Lower lobe of right lung (tissue), 2 donors: ENCODE data around the gene NR1D2. TPM values are rescaled to one million over a fixed set of nuclear protein-coding genes. Genes with fewer than 3 reads are reported as not detected.

Source experiments
- ATAC-seq, 2 donors: fragments of 200-7000 bp; cut with Tn5 transposase; one replicate each; pipeline ENCODE4 v1.9.1; 2020 to 2022; ENCODE audit warnings: mild to moderate bottlenecking in 2 of 2, moderate library complexity in 2 of 2
- DNase-seq: peaks from one replicate; pipeline ENCODE4 v3.0.0-alpha.2; 2020
- H3K27ac ChIP-seq: fragments of 200-600 bp; one replicate; pipeline ENCODE4 v1.8.0; 2022
- H3K27me3 ChIP-seq: fragments of 200-600 bp; one replicate; pipeline ENCODE4 v1.8.0; 2022; ENCODE audit warnings: low read depth
- H3K36me3 ChIP-seq: fragments of 200-600 bp; one replicate; pipeline ENCODE4 v1.8.0; 2022; ENCODE audit warnings: mild to moderate bottlenecking
- H3K4me1 ChIP-seq: fragments of 200-600 bp; one replicate; pipeline ENCODE4 v1.8.0; 2022
- H3K4me3 ChIP-seq: fragments of 200-600 bp; one replicate; pipeline ENCODE4 v1.8.0; 2022; ENCODE audit warnings: mild to moderate bottlenecking
- H3K9me3 ChIP-seq: fragments of 200-600 bp; one replicate; pipeline ENCODE4 v1.8.0; 2022
- intact Hi-C: fragments of 100-400 bp; cut with DNase I; formaldehyde crosslinking; loops from one replicate; pipeline ENCODE4 v1.11.0; 2022
- total RNA-seq: library from RNA; stranded (reverse); fragmentation: NEBNext Ultra II Directional; extraction: Animal tissue kit (Norgen Biotek cat#: 25700); gene quantifications from one replicate; pipeline ENCODE4 v1.2.1, GENCODE V29; 2021
- TF ChIP-seq, protein P1 (sequence below): fragments of 200-600 bp; IDR thresholded peaks from one replicate; pipeline ENCODE4 v1.8.0; 2022; ENCODE audit warnings: antibody characterized with exemption, mild to moderate bottlenecking
- donor health status: DM: no; HTN: yes; CAD: no; lungs with severe emphysema.

The NR1D2 gene
- total RNA-seq, 1 donor from 2014 or later = 53.7 TPM

DNA sequence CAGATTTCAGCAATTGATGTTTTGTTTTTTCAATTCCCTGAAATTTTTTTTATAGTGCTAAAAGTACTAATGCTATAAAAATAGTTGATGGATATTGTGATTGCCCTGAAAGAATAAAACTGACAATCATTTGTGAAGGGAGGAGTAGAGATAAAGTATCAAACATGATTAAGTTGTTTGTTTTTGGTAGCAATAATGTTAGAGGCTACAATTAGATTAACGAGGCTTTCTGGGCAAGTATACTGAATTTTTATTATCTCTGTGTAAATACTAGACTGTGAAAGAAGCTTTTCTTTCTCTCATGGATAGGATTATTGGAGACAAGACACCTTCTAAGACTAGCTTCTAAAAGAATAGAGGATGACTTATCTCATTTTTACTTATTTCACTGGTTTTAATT is 15.6 kb downstream of the NR1D2 start:
- Histone ChIP-seq H3K27ac (no peak overlapping the region), H3K36me3 (peaks cover 74% of the 10 kb centered on the region), H3K4me3 (no peak overlapping the region), H3K9me3 (no peaks in the 10 kb centered on the region), H3K4me1 (no peaks in the 10 kb centered on the region), H3K27me3 (no peaks in the 10 kb centered on the region)
- ATAC-seq (no peak), DNase-seq (no peak)
- intact Hi-C loops = no loop called here
- TF ChIP-seq, protein P1, sequence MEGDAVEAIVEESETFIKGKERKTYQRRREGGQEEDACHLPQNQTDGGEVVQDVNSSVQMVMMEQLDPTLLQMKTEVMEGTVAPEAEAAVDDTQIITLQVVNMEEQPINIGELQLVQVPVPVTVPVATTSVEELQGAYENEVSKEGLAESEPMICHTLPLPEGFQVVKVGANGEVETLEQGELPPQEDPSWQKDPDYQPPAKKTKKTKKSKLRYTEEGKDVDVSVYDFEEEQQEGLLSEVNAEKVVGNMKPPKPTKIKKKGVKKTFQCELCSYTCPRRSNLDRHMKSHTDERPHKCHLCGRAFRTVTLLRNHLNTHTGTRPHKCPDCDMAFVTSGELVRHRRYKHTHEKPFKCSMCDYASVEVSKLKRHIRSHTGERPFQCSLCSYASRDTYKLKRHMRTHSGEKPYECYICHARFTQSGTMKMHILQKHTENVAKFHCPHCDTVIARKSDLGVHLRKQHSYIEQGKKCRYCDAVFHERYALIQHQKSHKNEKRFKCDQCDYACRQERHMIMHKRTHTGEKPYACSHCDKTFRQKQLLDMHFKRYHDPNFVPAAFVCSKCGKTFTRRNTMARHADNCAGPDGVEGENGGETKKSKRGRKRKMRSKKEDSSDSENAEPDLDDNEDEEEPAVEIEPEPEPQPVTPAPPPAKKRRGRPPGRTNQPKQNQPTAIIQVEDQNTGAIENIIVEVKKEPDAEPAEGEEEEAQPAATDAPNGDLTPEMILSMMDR = no peak

DNA sequence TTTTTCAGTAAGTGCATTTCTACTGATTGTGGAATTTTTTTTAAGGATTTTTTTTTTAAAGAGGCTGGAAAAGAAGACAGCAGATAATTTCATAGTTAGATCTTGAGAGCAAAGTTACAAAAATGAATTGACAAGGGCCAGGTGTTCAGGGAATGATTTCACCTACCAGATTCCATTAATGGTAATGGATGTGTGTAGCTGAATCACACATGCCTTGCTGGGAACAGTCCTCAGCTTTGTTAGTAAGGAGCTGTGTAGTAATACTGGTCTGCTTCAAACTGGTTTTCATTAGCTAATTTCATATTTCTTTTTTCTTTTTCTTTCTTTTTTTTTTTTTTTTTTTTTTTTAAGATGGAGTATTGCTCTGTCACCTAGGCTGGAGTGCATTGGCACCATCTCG is 16.0 kb downstream of the NR1D2 start:
- no peak overlapping the region for H3K27ac ChIP-seq
- H3K9me3 ChIP-seq = no peaks in the 10 kb centered on the region
- H3K4me3 ChIP-seq = no peak overlapping the region
- ATAC-seq = no peak
- intact Hi-C loops = no loop called here
- peaks cover 76% of the 10 kb centered on the region for H3K36me3 ChIP-seq
- TF ChIP-seq, protein P1 = no peak
- H3K27me3 ChIP-seq = no peaks in the 10 kb centered on the region
- no peaks in the 10 kb centered on the region for H3K4me1 ChIP-seq
- DNase-seq = no peak

DNA sequence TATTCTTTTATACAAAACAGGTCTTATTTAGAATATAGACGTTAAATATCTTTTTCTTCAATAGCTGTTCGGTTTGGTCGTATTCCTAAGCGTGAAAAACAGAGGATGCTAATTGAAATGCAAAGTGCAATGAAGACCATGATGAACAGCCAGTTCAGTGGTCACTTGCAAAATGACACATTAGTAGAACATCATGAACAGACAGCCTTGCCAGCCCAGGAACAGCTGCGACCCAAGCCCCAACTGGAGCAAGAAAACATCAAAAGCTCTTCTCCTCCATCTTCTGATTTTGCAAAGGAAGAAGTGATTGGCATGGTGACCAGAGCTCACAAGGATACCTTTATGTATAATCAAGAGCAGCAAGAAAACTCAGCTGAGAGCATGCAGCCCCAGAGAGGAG is 16.8 kb downstream of the NR1D2 start:
- H3K27ac ChIP-seq = no peak overlapping the region
- peaks cover 79% of the 10 kb centered on the region for H3K36me3 ChIP-seq
- no peak for DNase-seq
- intact Hi-C loops = no loop called here
- TF ChIP-seq, protein P1 = no peak
- H3K4me1 ChIP-seq = no peaks in the 10 kb centered on the region
- ATAC-seq = no peak
- H3K4me3 ChIP-seq = no peak overlapping the region
- no peaks in the 10 kb centered on the region for H3K27me3 ChIP-seq
- no peaks in the 10 kb centered on the region for H3K9me3 ChIP-seq

DNA sequence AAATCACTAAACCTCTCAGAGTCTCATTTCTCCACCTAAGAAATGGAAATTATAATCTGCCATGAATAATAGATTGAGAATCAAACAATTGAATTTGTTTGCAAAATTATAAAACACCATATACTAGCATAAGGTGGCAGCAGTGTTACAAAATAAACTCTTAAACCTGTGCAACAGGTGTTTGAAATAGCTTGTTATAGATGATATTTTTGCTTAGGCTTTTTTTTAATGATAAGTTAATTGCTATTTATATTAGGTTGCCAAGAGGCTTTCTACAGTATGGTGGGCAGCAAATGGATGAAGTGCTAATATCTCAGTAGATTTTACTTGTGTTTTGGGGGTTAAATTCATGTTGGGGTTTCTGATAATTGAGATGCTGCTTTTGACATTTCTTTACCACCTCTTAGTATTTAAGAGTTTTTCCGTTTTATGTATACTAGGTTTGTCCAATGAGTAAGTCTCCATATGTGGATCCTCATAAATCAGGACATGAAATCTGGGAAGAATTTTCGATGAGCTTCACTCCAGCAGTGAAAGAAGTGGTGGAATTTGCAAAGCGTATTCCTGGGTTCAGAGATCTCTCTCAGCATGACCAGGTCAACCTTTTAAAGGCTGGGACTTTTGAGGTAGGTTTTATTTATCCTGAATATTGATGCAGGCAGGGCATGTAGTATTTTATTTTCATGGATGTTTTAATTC is 19.6 kb downstream of the NR1D2 start:
- intact Hi-C loops = no loop called here
- ATAC-seq (no peak), DNase-seq (no peak)
- Histone ChIP-seq H3K27me3 (no peaks in the 10 kb centered on the region), H3K27ac (no peak overlapping the region), H3K36me3 (peaks cover 99% of the 10 kb centered on the region), H3K4me1 (no peaks in the 10 kb centered on the region), H3K9me3 (no peaks in the 10 kb centered on the region), H3K4me3 (no peak overlapping the region)
- TF ChIP-seq, protein P1 = no peak

DNA sequence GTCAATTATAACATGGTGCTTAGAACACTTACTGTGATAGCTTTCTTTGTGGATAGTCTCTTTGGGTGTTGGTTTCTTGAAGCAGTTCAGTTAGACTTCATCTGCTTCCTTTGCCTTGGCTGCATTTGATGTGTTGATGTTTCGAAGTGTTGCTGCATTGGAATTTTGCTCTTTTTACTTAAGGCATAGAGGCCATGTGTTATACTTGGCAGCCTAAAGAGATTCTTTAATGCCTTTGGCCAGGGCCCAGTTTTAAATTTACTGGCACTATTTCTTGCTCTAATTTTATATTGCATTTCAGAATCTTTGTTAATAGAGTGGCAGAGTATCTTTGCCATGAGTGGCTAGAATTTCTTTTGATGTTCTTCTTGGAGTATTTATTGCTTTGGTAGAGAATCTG is 21.2 kb downstream of the NR1D2 start:
- intact Hi-C loops = no loop called here
- no peak for DNase-seq
- ATAC-seq = no peak
- Histone ChIP-seq H3K36me3 (peaks cover 96% of the 10 kb centered on the region), H3K4me3 (no peak overlapping the region), H3K4me1 (no peaks in the 10 kb centered on the region), H3K27me3 (no peaks in the 10 kb centered on the region), H3K27ac (no peak overlapping the region), H3K9me3 (no peaks in the 10 kb centered on the region)
- TF ChIP-seq, protein P1 = no peak
